Stomach (tissue), 9 donors: ENCODE measurements around the gene UBL5. TPM values are rescaled to one million over a fixed set of nuclear protein-coding genes. Genes with fewer than 3 reads are reported as not detected.

ENCODE experiments used
- DNase-seq, 2 donors: peaks; one replicate each; pipeline versions ENCODE4 v3.0.0 to v3.0.0-alpha.2; 2013 to 2019
- H3K27ac ChIP-seq, 5 donors: fragments of 200-600 bp in 4 of 5; sonication (generic) in 4 of 5; one replicate each; pipeline ENCODE4 v1.5.1; 2013 to 2019; ENCODE audit warnings: mild to moderate bottlenecking in 1 of 5, moderate library complexity in 1 of 5
- H3K27me3 ChIP-seq, 3 donors: fragments of 200-600 bp; sonication (generic); one replicate each; pipeline ENCODE4 v1.5.1; 2017 to 2019; ENCODE audit warnings: mixed run types in 1 of 3
- H3K36me3 ChIP-seq, 4 donors: fragments of 200-600 bp; sonication (generic); 1 replicate in 3 of 4; 2 replicates in 1 of 4; pipeline ENCODE4 v1.5.1; 2016 to 2019
- H3K4me1 ChIP-seq, 4 donors: fragments of 200-600 bp; sonication (generic); one replicate each; pipeline ENCODE4 v1.5.1; 2016 to 2019
- H3K4me3 ChIP-seq, 4 donors: fragments of 200-600 bp; sonication (generic) in 3 of 4; one replicate each; pipeline ENCODE4 v1.5.1; 2016 to 2019; ENCODE audit warnings: mild to moderate bottlenecking in 1 of 4
- H3K9me3 ChIP-seq, 4 donors: fragments of 200-600 bp; sonication (generic); one replicate each; pipeline ENCODE4 v1.5.1; 2016 to 2019
- EP300 ChIP-seq: sonication (generic); formaldehyde crosslinking; IDR thresholded peaks from one replicate; pipeline ENCODE4 v1.6.1; 2017; ENCODE audit warnings: antibody characterized with exemption
- POLR2A ChIP-seq, 4 donors: fragments of 450-650 bp; IDR thresholded peaks; one replicate each; pipeline ENCODE4 v1.6.1; 2016; ENCODE audit warnings: antibody characterized with exemption in 4 of 4, control low read depth in 2 of 4, mild to moderate bottlenecking in 1 of 4, moderate library complexity in 1 of 4
- POLR2AphosphoS5 ChIP-seq, 3 donors: sonication (generic); formaldehyde crosslinking; IDR thresholded peaks; one replicate each; pipeline ENCODE4 v1.6.1; 2016; ENCODE audit warnings: antibody characterized with exemption in 3 of 3
- WGBS, 5 donors: extraction: QIAGEN DNeasy Blood & Tissue Kit in 3 of 5; methylation state at CpG; one replicate each; pipeline versions ENCODE4 v1.1.5 to v1.1.7; 2013 to 2018; 5-methylcytosine and 5-hydroxymethylcytosine counted together
- intact Hi-C: fragments of 100-400 bp; cut with DNase I; formaldehyde crosslinking; loops from one replicate; pipeline ENCODE4 v1.15.1; 2023; ENCODE audit warnings: low total_unique reads
- polyA plus RNA-seq, 3 donors: library from polyadenylated mRNA; stranded (reverse); fragments of 200-250 nt; gene quantifications; one replicate each; pipeline ENCODE4 v1.2.3, GENCODE V29; 2013
- total RNA-seq, 5 donors: library from RNA; depleted of rRNA; stranded (reverse); fragments of >200 nt; gene quantifications; one replicate each; pipeline versions ENCODE4 v1.1.0 to v1.2.3, GENCODE V29; 2014 to 2016
- TF ChIP-seq, protein P1 (sequence below), 7 experiments: fragments of 450-650 bp in 4 of 7; fragments of 200-600 bp in 3 of 7; sonication (generic) in 3 of 7; IDR thresholded peaks; one replicate each; pipeline ENCODE4 v1.5.1; 2016 to 2019; ENCODE audit warnings: antibody characterized with exemption in 7 of 7, control low read depth in 2 of 7, mild to moderate bottlenecking in 1 of 7
- donor health status: healthy with polysubstance abuse.
- donor health status: Bipolar disorder and iron deficiency.
- donor health status: healthy.

UBL5 gene
- total and polyA plus RNA-seq, 8 donors = 11.3 to 962 (median 189) TPM

DNA sequence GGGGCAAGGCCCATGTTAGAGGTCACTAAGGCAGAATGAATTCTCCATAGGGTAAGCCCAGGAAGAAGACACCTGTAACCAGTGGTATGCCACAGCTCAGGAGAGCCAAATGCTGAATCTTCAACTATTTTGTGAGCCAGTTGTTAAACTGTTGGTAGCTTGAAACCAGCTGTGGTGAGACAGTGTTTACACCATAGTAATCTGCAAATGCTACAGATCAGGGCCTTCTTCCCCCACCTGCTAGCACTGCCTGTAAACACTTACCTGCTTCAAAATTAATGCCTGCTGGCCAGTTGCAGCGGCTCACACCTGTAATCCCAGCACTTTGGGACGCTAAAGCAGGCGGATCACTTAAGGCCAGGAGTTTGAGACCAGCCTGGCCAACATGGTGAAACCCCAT lies 20.9 kb upstream of the UBL5 start:
- Histone ChIP-seq H3K27me3 (no peaks in the 10 kb centered on the region), H3K36me3 (peaks cover 28 to 62% (median 58%) of the 10 kb centered on the region in 4 donors), H3K4me1 (no peaks in the 10 kb centered on the region), H3K9me3 (no peaks in the 10 kb centered on the region), H3K4me3 (no peak overlapping the region), H3K27ac (no peak overlapping the region)
- intact Hi-C loops = no loop called here
- TF ChIP-seq, protein P1, sequence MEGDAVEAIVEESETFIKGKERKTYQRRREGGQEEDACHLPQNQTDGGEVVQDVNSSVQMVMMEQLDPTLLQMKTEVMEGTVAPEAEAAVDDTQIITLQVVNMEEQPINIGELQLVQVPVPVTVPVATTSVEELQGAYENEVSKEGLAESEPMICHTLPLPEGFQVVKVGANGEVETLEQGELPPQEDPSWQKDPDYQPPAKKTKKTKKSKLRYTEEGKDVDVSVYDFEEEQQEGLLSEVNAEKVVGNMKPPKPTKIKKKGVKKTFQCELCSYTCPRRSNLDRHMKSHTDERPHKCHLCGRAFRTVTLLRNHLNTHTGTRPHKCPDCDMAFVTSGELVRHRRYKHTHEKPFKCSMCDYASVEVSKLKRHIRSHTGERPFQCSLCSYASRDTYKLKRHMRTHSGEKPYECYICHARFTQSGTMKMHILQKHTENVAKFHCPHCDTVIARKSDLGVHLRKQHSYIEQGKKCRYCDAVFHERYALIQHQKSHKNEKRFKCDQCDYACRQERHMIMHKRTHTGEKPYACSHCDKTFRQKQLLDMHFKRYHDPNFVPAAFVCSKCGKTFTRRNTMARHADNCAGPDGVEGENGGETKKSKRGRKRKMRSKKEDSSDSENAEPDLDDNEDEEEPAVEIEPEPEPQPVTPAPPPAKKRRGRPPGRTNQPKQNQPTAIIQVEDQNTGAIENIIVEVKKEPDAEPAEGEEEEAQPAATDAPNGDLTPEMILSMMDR (IDR thresholded peaks at IDR 0.05) = no peak
- TF ChIP-seq EP300 (no peak), POLR2A (IDR thresholded peaks at IDR 0.05) (no peak), POLR2AphosphoS5 (IDR thresholded peaks at IDR 0.05) (no peak)
- DNase-seq = no peak
- 89 to 100% (median 92%) methylated on average over 3 of the region's 3 CpGs for WGBS, 5 donors

DNA sequence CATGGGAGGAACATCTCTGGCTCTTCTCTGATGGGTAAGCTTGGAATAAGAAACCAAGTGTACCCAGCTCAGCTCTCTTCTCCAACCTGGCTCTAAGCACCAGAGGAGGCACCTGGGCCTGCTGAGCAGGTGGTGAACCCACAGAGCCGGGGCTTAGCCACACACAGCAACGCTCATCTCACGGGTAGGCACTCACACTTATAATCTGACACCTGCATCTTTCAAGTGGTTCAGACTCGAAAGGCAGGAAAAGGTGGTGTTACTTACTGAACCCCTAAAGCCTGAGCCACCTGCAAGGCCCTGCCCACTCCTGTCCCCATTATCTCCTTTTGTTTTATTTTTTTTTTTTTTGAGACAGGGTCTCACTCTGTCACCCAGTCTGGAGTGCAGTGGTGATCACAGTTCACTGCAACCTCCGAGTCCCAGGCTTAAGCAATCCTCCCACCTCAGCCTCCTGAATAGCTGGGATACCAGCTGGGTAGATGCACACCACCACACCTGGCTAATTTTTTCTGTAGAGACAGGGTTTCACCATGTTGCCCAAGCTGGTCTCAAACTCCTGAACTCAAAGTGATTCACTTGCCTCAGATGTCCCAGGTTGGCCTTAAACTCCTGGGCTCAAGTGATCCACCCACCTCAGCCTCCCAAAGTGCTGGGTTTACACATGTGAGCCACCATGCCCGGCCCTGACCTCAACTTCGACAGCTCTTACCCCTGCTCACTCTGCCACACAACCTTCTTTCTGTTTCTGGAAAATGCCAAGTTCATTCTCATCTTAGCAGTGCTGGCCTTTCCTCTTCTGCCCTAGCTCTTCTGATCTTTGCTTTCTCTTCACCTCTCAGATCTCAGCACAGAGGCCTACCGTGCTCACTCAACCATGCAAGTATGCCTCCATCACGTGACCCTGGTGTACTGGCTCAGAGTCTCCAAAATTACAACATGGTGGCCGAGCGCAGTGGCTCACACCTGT lies 18.6 kb upstream of the UBL5 start:
- TF ChIP-seq, protein P1 (IDR thresholded peaks at IDR 0.05) = no peak
- TF ChIP-seq POLR2AphosphoS5 (IDR thresholded peaks at IDR 0.05) = no peak
- TF ChIP-seq POLR2A (IDR thresholded peaks at IDR 0.05) = no peak
- no peak for TF ChIP-seq EP300
- Histone ChIP-seq H3K27me3 (no peaks in the 10 kb centered on the region), H3K4me3 (no peak overlapping the region), H3K9me3 (no peaks in the 10 kb centered on the region), H3K36me3 (peaks cover 35 to 78% (median 76%) of the 10 kb centered on the region in 4 donors), H3K4me1 (no peaks in the 10 kb centered on the region), H3K27ac (no peak overlapping the region)
- 88 to 98% (median 91%) methylated on average over 11 of the region's 11 CpGs for WGBS, 5 donors
- no peak for DNase-seq
- intact Hi-C loops = no loop called here

DNA sequence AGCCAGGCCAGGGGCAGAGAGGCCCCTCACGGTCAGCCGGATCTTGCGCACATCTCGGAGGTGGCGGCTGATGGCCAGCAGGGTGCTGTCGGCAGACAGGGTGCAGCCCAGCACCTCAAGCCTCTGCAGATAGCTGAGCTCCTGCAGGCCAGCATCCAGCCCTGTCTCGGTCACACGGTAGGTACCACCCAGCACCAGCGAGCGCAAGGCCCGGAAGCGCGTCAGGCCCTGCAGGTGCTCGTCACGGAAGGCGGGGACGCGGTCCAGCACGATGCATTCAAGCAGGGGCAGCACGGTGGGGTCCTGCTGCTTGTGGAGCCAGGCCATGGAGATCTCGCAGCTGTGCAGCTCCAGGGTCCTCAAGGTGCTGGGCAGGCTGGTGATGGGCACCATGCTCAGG lies 16.6 kb upstream of the UBL5 start:
- H3K4me3 ChIP-seq = no peak overlapping the region
- H3K9me3 ChIP-seq = no peaks in the 10 kb centered on the region
- no peak for TF ChIP-seq POLR2AphosphoS5 (IDR thresholded peaks at IDR 0.05)
- no peak for TF ChIP-seq POLR2A (IDR thresholded peaks at IDR 0.05)
- TF ChIP-seq, protein P1 (IDR thresholded peaks at IDR 0.05) = no peak
- TF ChIP-seq EP300 = no peak
- intact Hi-C loops = no loop called here
- H3K27ac ChIP-seq = no peak overlapping the region
- DNase-seq = no peak
- peaks cover 0 to 4% (median 0%) of the 10 kb centered on the region in 4 donors for H3K4me1 ChIP-seq
- H3K36me3 ChIP-seq = peaks cover 36 to 93% (median 84%) of the 10 kb centered on the region in 4 donors
- WGBS, 5 donors = 95 to 100% (median 97%) methylated on average over 8 to 21 of the region's 21 CpGs
- H3K27me3 ChIP-seq = no peaks in the 10 kb centered on the region

DNA sequence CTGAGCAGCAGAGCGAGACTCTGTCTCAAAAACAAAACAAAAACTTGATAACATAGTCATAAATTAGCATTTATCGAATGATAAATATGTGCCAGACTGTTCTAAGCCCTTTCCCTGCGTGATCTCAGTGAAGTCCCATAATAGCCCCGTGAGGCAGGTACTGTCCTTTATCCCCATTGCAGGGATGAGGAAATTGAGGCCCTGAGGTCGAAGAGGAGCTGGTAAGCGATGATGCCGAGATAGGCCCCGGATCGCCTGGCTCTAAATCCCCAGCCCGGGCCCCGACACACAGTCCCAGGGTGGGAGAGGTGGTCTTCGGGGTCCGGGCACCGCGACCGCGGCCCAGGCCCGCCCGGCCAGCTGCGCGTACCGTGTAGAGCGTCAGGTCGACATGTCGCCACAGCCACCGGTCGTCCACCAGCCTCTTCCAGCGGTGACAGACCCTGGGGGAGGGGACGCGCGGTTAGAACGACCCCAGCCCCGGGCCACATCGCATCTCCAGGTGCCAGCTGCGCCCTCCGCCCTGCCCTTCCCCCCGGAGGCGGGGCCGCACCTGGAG lies 9.5 kb upstream of the UBL5 start:
- intact Hi-C loops = no loop called here
- TF ChIP-seq, protein P1 (IDR thresholded peaks at IDR 0.05) = no peak
- no peak for TF ChIP-seq POLR2AphosphoS5 (IDR thresholded peaks at IDR 0.05)
- no peak for TF ChIP-seq POLR2A (IDR thresholded peaks at IDR 0.05)
- no peak for TF ChIP-seq EP300
- peak overlapping the region; percentile 74 to 98 (median 92) for H3K4me3 ChIP-seq
- H3K27me3 ChIP-seq = no peaks in the 10 kb centered on the region
- peak overlapping the region; percentile 90 to 97 (median 96) for H3K27ac ChIP-seq
- H3K9me3 ChIP-seq = no peaks in the 10 kb centered on the region
- peaks cover 12 to 32% (median 24%) of the 10 kb centered on the region in 4 donors for H3K4me1 ChIP-seq
- 3 to 6% (median 3%) methylated on average over 22 to 39 of the region's 39 CpGs for WGBS, 5 donors
- no peak for DNase-seq
- H3K36me3 ChIP-seq = peaks cover 7 to 29% (median 23%) of the 10 kb centered on the region in 4 donors
